ENCODE measurements around the gene TNIP2.

DNA sequence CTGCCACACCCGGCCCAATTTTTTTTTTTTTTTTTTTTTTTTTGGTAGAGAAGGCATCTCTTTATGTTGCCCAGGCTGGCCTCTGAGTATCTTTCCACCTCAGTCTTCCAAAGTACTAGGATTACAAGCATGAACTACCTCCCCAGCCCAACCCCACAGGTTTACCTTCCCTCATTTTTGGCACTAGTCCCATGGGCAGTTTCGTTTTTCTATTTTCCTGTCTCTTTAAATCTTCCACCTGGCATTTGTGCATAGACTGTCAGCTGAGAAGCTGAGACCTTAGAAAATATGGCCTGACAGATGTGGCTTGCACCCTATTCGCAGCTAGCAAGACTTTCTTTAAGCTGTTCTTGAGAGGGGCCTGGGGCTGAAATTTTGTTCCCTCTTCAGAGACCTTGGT is 27.9 kb downstream of the TNIP2 start:
- TF ChIP-seq, protein P1, sequence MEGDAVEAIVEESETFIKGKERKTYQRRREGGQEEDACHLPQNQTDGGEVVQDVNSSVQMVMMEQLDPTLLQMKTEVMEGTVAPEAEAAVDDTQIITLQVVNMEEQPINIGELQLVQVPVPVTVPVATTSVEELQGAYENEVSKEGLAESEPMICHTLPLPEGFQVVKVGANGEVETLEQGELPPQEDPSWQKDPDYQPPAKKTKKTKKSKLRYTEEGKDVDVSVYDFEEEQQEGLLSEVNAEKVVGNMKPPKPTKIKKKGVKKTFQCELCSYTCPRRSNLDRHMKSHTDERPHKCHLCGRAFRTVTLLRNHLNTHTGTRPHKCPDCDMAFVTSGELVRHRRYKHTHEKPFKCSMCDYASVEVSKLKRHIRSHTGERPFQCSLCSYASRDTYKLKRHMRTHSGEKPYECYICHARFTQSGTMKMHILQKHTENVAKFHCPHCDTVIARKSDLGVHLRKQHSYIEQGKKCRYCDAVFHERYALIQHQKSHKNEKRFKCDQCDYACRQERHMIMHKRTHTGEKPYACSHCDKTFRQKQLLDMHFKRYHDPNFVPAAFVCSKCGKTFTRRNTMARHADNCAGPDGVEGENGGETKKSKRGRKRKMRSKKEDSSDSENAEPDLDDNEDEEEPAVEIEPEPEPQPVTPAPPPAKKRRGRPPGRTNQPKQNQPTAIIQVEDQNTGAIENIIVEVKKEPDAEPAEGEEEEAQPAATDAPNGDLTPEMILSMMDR (conservative IDR thresholded peaks at IDR 0.05 in 1 of 2, IDR thresholded peaks at IDR 0.05 in 1 of 2; ENCODE audit: extremely low read depth in 1 of 2, insufficient read depth in 1 of 2, low read depth in 1 of 2, low read length in 2 of 2) = no peak
- TF ChIP-seq EZH2 (IDR thresholded peaks at IDR 0.05; ENCODE audit: borderline replicate concordance, low read length) = no peak

Measured in mammary epithelial cell (primary cell).